GM12878 (cell line): ENCODE results near the gene YPEL2. TPM values are rescaled to one million over a fixed set of nuclear protein-coding genes. Genes with fewer than 3 reads are reported as not detected.

Source experiments
- BHLHE40 ChIP-seq, 2 experiments: fragments of 450-650 bp in 1 of 2; IDR thresholded peaks; 2 replicates each; pipeline ENCODE4 v1.6.1; 2011 to 2017; ENCODE audit warnings: low read depth in 2 of 2, borderline replicate concordance in 1 of 2, improper control_type of control experiment in 1 of 2, low read length in 1 of 2, mild to moderate bottlenecking in 1 of 2
- CHD2 ChIP-seq: IDR thresholded peaks from 2 replicates; pipeline ENCODE4 v1.6.1; 2011; ENCODE audit warnings: low read depth, low read length, improper control_type of control experiment, borderline replicate concordance
- JUNB ChIP-seq: IDR thresholded peaks from 2 replicates; pipeline ENCODE4 v1.6.1; 2016; ENCODE audit warnings: antibody characterized with exemption, mild to moderate bottlenecking
- NFXL1 ChIP-seq: fragments of 450-650 bp; IDR thresholded peaks from 2 replicates; pipeline ENCODE4 v1.6.1; 2017; ENCODE audit warnings: antibody characterized with exemption, mild to moderate bottlenecking, borderline replicate concordance
- POU2F2 ChIP-seq: IDR thresholded peaks from 3 replicates; pipeline ENCODE4 v1.6.1; 2011; ENCODE audit warnings: low read depth, mild to moderate bottlenecking, low read length, borderline replicate concordance
- RAD21 ChIP-seq: IDR thresholded peaks from 2 replicates; pipeline ENCODE4 v1.6.1; 2011; ENCODE audit warnings: mild to moderate bottlenecking, low read depth, low read length, moderate library complexity; ENCODE audit not compliant: insufficient read depth
- RB1 ChIP-seq: fragments of 450-650 bp; formaldehyde crosslinking; IDR thresholded peaks from 2 replicates; pipeline ENCODE4 v1.6.1; 2017; ENCODE audit warnings: mild to moderate bottlenecking, borderline replicate concordance
- SMARCA5 ChIP-seq: fragments of 450-650 bp; IDR thresholded peaks from 2 replicates; pipeline ENCODE4 v1.6.1; 2017; ENCODE audit warnings: mild to moderate bottlenecking
- SUZ12 ChIP-seq: fragments of 200-600 bp; sonication (generic); IDR thresholded peaks from one replicate; pipeline ENCODE4 v1.6.1; 2018; ENCODE audit warnings: antibody characterized with exemption, mild to moderate bottlenecking; ENCODE audit not compliant: unreplicated experiment
- TCF12 ChIP-seq: IDR thresholded peaks from 2 replicates; pipeline ENCODE4 v1.6.1; 2011; ENCODE audit warnings: low read depth, mild to moderate bottlenecking, low read length
- polyA plus RNA-seq, 11 experiments: library from polyadenylated mRNA; depleted of rRNA in 4 of 11; unstranded in 6 of 11; stranded (reverse) in 5 of 11; fragments of >200 nt; fragmentation: Nextera tagmentation in 4 of 11; fragmentation: Illumina TruSeq in 1 of 11; extraction: Ambion mirVana in 4 of 11; extraction: Trizol in 1 of 11; gene quantifications; 1 replicate in 1 of 11; 2 replicates in 10 of 11; pipeline versions ENCODE4 v1.2.1 to v1.2.3, GENCODE V29; 2011 to 2016; ENCODE audit warnings: inconsistent platforms in 2 of 11, missing spikeins in 2 of 11, low read depth in 1 of 11
- total RNA-seq, 4 experiments: library from RNA; depleted of rRNA in 3 of 4; stranded (reverse); fragments of >200 nt in 3 of 4; fragmentation: Illumina TruSeq in 1 of 4; extraction: Trizol in 1 of 4; gene quantifications; 2 replicates each; pipeline versions ENCODE4 v1.2.1 to v1.2.3, GENCODE V29; 2013 to 2021
- TF ChIP-seq, protein P1 (sequence below): fragments of 450-650 bp; IDR thresholded peaks from 2 replicates; pipeline ENCODE4 v1.6.1; 2017; ENCODE audit warnings: mild to moderate bottlenecking, low read depth, inconsistent platforms; ENCODE audit not compliant: poor library complexity, severe bottlenecking
- TF ChIP-seq, protein P2 (sequence below), 3 experiments: IDR thresholded peaks in 2 of 3; conservative IDR thresholded peaks in 1 of 3; 2 replicates each; pipeline ENCODE4 v1.5.1; 2011; ENCODE audit warnings: low read depth in 3 of 3, low read length in 3 of 3, mild to moderate bottlenecking in 3 of 3, control low read depth in 2 of 3, moderate library complexity in 2 of 3, inconsistent platforms in 1 of 3, mixed read lengths in 1 of 3; ENCODE audit not compliant: control insufficient read depth in 2 of 3, insufficient read depth in 1 of 3; ENCODE audit errors: extremely low read depth in 1 of 3
- TF ChIP-seq, protein P3 (sequence below): IDR thresholded peaks from 2 replicates; pipeline ENCODE4 v1.6.1; 2011; ENCODE audit warnings: borderline replicate concordance, low read depth, mild to moderate bottlenecking, moderate library complexity, low read length; ENCODE audit not compliant: insufficient read depth, poor library complexity, severe bottlenecking
- TF ChIP-seq, protein P4 (sequence below): fragments of 450-650 bp; IDR thresholded peaks from 2 replicates; pipeline ENCODE4 v1.6.1; 2018; ENCODE audit warnings: borderline replicate concordance, mild to moderate bottlenecking; ENCODE audit not compliant: partially characterized antibody
- TF ChIP-seq, protein P5 (sequence below): fragments of 450-650 bp; formaldehyde crosslinking; IDR thresholded peaks from 2 replicates; pipeline ENCODE4 v1.4.0; 2020; ENCODE audit warnings: mild to moderate bottlenecking, moderate library complexity

The YPEL2 gene
- total and polyA plus RNA-seq, 10 of the 15 experiments (the other 5 are each of a cell fraction or from before 2014, with no cell fraction given), result 0.11 to 8.1 (median 0.48) TPM

DNA sequence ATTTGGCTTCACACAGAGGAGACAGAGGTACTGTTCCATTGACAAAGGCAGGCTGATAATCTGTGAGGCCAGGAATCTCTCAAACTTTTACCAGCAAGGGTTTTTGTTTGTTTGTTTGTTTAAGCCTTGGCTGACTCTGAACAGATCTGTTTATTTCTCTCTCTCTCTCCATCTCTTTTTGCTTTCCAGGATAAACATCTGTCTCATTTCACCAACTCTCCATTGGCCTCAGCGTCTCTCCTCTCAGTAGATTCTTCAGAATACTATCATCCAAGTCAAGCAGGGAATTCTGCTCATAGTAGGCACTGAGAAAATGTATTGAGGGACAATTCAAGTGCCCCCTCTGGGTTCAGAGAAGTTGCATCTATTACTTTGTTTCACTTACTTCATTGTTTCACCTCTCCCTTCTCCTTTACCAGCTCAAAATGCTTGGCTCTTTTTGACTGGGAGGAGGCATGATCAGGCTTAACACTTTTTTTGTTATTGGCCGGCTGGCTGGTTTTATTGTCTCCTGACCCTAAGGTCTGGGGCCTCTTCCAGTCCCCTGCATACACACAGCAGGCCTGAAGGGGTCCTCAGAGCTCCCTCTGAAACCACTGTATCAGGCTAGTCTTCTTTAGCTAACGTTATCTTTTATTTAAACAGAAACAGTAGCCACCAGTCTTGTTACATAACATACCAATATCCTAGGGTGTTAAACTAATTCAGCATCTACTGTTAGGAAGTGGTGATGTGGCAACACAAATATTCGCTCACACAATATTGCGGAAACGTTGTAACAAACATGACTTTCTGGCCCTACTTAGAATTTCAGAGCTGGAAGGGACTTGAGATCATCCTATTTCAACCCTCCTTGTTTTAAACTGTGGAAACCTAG, 2.0 kb upstream of the YPEL2 start (continued):
- TF ChIP-seq, protein P1, sequence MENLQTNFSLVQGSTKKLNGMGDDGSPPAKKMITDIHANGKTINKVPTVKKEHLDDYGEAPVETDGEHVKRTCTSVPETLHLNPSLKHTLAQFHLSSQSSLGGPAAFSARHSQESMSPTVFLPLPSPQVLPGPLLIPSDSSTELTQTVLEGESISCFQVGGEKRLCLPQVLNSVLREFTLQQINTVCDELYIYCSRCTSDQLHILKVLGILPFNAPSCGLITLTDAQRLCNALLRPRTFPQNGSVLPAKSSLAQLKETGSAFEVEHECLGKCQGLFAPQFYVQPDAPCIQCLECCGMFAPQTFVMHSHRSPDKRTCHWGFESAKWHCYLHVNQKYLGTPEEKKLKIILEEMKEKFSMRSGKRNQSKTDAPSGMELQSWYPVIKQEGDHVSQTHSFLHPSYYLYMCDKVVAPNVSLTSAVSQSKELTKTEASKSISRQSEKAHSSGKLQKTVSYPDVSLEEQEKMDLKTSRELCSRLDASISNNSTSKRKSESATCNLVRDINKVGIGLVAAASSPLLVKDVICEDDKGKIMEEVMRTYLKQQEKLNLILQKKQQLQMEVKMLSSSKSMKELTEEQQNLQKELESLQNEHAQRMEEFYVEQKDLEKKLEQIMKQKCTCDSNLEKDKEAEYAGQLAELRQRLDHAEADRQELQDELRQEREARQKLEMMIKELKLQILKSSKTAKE, result peak; percentile 54
- TF ChIP-seq POU2F2, result peak; percentile 36; the same call in 1 of the 3 replicates
- TF ChIP-seq RB1, result no peak
- TF ChIP-seq, protein P2, sequence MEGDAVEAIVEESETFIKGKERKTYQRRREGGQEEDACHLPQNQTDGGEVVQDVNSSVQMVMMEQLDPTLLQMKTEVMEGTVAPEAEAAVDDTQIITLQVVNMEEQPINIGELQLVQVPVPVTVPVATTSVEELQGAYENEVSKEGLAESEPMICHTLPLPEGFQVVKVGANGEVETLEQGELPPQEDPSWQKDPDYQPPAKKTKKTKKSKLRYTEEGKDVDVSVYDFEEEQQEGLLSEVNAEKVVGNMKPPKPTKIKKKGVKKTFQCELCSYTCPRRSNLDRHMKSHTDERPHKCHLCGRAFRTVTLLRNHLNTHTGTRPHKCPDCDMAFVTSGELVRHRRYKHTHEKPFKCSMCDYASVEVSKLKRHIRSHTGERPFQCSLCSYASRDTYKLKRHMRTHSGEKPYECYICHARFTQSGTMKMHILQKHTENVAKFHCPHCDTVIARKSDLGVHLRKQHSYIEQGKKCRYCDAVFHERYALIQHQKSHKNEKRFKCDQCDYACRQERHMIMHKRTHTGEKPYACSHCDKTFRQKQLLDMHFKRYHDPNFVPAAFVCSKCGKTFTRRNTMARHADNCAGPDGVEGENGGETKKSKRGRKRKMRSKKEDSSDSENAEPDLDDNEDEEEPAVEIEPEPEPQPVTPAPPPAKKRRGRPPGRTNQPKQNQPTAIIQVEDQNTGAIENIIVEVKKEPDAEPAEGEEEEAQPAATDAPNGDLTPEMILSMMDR (IDR thresholded peaks at IDR 0.05 in 2 of 3, conservative IDR thresholded peaks at IDR 0.05 in 1 of 3; ENCODE audit: control insufficient read depth in 2 of 3, extremely low read depth in 1 of 3, insufficient read depth in 1 of 3, low read depth in 3 of 3, low read length in 3 of 3), result peak; percentile 84 to 90 (median 84)
- TF ChIP-seq, protein P3, sequence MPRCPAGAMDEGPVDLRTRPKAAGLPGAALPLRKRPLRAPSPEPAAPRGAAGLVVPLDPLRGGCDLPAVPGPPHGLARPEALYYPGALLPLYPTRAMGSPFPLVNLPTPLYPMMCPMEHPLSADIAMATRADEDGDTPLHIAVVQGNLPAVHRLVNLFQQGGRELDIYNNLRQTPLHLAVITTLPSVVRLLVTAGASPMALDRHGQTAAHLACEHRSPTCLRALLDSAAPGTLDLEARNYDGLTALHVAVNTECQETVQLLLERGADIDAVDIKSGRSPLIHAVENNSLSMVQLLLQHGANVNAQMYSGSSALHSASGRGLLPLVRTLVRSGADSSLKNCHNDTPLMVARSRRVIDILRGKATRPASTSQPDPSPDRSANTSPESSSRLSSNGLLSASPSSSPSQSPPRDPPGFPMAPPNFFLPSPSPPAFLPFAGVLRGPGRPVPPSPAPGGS, result no peak
- TF ChIP-seq CHD2, result no peak
- TF ChIP-seq TCF12, result no peak
- no peak for TF ChIP-seq JUNB
- TF ChIP-seq SMARCA5, result no peak
- peak; percentile 87 for TF ChIP-seq RAD21
- TF ChIP-seq, protein P4, sequence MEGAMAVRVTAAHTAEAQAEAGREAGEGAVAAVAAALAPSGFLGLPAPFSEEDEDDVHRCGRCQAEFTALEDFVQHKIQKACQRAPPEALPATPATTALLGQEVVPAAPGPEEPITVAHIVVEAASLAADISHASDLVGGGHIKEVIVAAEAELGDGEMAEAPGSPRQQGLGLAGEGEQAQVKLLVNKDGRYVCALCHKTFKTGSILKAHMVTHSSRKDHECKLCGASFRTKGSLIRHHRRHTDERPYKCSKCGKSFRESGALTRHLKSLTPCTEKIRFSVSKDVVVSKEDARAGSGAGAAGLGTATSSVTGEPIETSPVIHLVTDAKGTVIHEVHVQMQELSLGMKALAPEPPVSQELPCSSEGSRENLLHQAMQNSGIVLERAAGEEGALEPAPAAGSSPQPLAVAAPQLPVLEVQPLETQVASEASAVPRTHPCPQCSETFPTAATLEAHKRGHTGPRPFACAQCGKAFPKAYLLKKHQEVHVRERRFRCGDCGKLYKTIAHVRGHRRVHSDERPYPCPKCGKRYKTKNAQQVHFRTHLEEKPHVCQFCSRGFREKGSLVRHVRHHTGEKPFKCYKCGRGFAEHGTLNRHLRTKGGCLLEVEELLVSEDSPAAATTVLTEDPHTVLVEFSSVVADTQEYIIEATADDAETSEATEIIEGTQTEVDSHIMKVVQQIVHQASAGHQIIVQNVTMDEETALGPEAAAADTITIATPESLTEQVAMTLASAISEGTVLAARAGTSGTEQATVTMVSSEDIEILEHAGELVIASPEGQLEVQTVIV, result no peak
- TF ChIP-seq, protein P5, sequence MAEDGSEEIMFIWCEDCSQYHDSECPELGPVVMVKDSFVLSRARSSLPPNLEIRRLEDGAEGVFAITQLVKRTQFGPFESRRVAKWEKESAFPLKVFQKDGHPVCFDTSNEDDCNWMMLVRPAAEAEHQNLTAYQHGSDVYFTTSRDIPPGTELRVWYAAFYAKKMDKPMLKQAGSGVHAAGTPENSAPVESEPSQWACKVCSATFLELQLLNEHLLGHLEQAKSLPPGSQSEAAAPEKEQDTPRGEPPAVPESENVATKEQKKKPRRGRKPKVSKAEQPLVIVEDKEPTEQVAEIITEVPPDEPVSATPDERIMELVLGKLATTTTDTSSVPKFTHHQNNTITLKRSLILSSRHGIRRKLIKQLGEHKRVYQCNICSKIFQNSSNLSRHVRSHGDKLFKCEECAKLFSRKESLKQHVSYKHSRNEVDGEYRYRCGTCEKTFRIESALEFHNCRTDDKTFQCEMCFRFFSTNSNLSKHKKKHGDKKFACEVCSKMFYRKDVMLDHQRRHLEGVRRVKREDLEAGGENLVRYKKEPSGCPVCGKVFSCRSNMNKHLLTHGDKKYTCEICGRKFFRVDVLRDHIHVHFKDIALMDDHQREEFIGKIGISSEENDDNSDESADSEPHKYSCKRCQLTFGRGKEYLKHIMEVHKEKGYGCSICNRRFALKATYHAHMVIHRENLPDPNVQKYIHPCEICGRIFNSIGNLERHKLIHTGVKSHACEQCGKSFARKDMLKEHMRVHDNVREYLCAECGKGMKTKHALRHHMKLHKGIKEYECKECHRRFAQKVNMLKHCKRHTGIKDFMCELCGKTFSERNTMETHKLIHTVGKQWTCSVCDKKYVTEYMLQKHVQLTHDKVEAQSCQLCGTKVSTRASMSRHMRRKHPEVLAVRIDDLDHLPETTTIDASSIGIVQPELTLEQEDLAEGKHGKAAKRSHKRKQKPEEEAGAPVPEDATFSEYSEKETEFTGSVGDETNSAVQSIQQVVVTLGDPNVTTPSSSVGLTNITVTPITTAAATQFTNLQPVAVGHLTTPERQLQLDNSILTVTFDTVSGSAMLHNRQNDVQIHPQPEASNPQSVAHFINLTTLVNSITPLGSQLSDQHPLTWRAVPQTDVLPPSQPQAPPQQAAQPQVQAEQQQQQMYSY (CRISPR knock-in tag), result no peak
- peak in 1 of 2 experiments; percentile 17; a peak in 1 of 4 replicates for TF ChIP-seq BHLHE40 (IDR thresholded peaks at IDR 0.05; ENCODE audit: borderline replicate concordance in 1 of 2, low read depth in 2 of 2, low read length in 1 of 2)
- no peak for TF ChIP-seq NFXL1
- no peak for TF ChIP-seq SUZ12
